Measurements from ENCODE around the gene CCDC34.

Gene CCDC34

GRCh38 chr11:27397624-27398399, 34.8 kb upstream of the CCDC34 start:
- Mint-ChIP-seq H3K36me3 (no peaks in the 10 kb centered on the region), H3K4me3 (no peak overlapping the region), H3K27me3 (no peaks in the 10 kb centered on the region), H3K9me3 (no peaks in the 10 kb centered on the region), H3K4me1 (no peaks in the 10 kb centered on the region), H3K27ac (no peak overlapping the region)

GRCh38 chr11:27396259-27396839, 33.3 kb upstream of the CCDC34 start:
- Mint-ChIP-seq H3K4me3 (no peak overlapping the region), H3K27me3 (no peaks in the 10 kb centered on the region), H3K9me3 (no peaks in the 10 kb centered on the region), H3K27ac (no peak overlapping the region), H3K36me3 (no peaks in the 10 kb centered on the region), H3K4me1 (no peaks in the 10 kb centered on the region)

- no peak overlapping the region for H3K4me3 Mint-ChIP-seq
- H3K4me1 Mint-ChIP-seq = no peaks in the 10 kb centered on the region
- H3K9me3 Mint-ChIP-seq = no peaks in the 10 kb centered on the region
- no peaks in the 10 kb centered on the region for H3K27me3 Mint-ChIP-seq
- H3K27ac Mint-ChIP-seq = no peak overlapping the region
- no peaks in the 10 kb centered on the region for H3K36me3 Mint-ChIP-seq
These were observed 32.7 kb upstream of the CCDC34 start for GRCh38 chr11:27395556-27396258.

GRCh38 chr11:27394781-27395228, 31.8 kb upstream of the CCDC34 start:
- Mint-ChIP-seq H3K4me3 (no peak overlapping the region), H3K4me1 (no peaks in the 10 kb centered on the region), H3K36me3 (no peaks in the 10 kb centered on the region), H3K27me3 (no peaks in the 10 kb centered on the region), H3K27ac (no peak overlapping the region), H3K9me3 (no peaks in the 10 kb centered on the region)

GRCh38 chr11:27392278-27393114, 29.5 kb upstream of the CCDC34 start:
- H3K36me3 Mint-ChIP-seq = no peaks in the 10 kb centered on the region

GRCh38 chr11:27391331-27392015, 28.5 kb upstream of the CCDC34 start:
- no peak overlapping the region for H3K4me3 Mint-ChIP-seq

More at GRCh38 chr11:27392278-27393114, 29.5 kb upstream of the CCDC34 start:
- Mint-ChIP-seq H3K27ac (no peak overlapping the region), H3K4me3 (no peak overlapping the region), H3K9me3 (no peaks in the 10 kb centered on the region), H3K27me3 (no peaks in the 10 kb centered on the region), H3K4me1 (peaks cover 5% of the 10 kb centered on the region)

GRCh38 chr11:27390318-27391295, 27.6 kb upstream of the CCDC34 start:
- H3K36me3 Mint-ChIP-seq = no peaks in the 10 kb centered on the region
- H3K27me3 Mint-ChIP-seq = no peaks in the 10 kb centered on the region
- peaks cover 5% of the 10 kb centered on the region for H3K4me1 Mint-ChIP-seq
- no peaks in the 10 kb centered on the region for H3K9me3 Mint-ChIP-seq
- no peak overlapping the region for H3K27ac Mint-ChIP-seq
- H3K4me3 Mint-ChIP-seq = no peak overlapping the region

More at GRCh38 chr11:27391331-27392015, 28.5 kb upstream of the CCDC34 start:
- peaks cover 5% of the 10 kb centered on the region for H3K4me1 Mint-ChIP-seq
- no peaks in the 10 kb centered on the region for H3K36me3 Mint-ChIP-seq
- H3K9me3 Mint-ChIP-seq = no peaks in the 10 kb centered on the region
- no peak overlapping the region for H3K27ac Mint-ChIP-seq
- no peaks in the 10 kb centered on the region for H3K27me3 Mint-ChIP-seq

- H3K4me3 Mint-ChIP-seq = no peak overlapping the region
- H3K4me1 Mint-ChIP-seq = peaks cover 5% of the 10 kb centered on the region
- H3K9me3 Mint-ChIP-seq = no peaks in the 10 kb centered on the region
- no peak overlapping the region for H3K27ac Mint-ChIP-seq
- H3K36me3 Mint-ChIP-seq = no peaks in the 10 kb centered on the region
- no peaks in the 10 kb centered on the region for H3K27me3 Mint-ChIP-seq
These were observed 25.9 kb upstream of the CCDC34 start for GRCh38 chr11:27388869-27389268.

GRCh38 chr11:27388001-27388400, 25.0 kb upstream of the CCDC34 start:
- H3K27me3 Mint-ChIP-seq = no peaks in the 10 kb centered on the region
- H3K36me3 Mint-ChIP-seq = no peaks in the 10 kb centered on the region
- no peaks in the 10 kb centered on the region for H3K9me3 Mint-ChIP-seq
- peaks cover 5% of the 10 kb centered on the region for H3K4me1 Mint-ChIP-seq
- no peak overlapping the region for H3K4me3 Mint-ChIP-seq
- no peak overlapping the region for H3K27ac Mint-ChIP-seq

- H3K36me3 Mint-ChIP-seq = no peaks in the 10 kb centered on the region
- no peak overlapping the region for H3K27ac Mint-ChIP-seq
- H3K4me3 Mint-ChIP-seq = no peak overlapping the region
- no peaks in the 10 kb centered on the region for H3K27me3 Mint-ChIP-seq
- H3K4me1 Mint-ChIP-seq = peaks cover 5% of the 10 kb centered on the region
- no peaks in the 10 kb centered on the region for H3K9me3 Mint-ChIP-seq
These were observed 24.3 kb upstream of the CCDC34 start for GRCh38 chr11:27387362-27387761.

GRCh38 chr11:27386181-27386845, 23.3 kb upstream of the CCDC34 start:
- Mint-ChIP-seq H3K36me3 (no peaks in the 10 kb centered on the region), H3K27ac (no peak overlapping the region), H3K4me1 (peaks cover 5% of the 10 kb centered on the region), H3K4me3 (no peak overlapping the region), H3K9me3 (no peaks in the 10 kb centered on the region), H3K27me3 (no peaks in the 10 kb centered on the region)

GRCh38 chr11:27385245-27385644, 22.2 kb upstream of the CCDC34 start:
- no peak overlapping the region for H3K4me3 Mint-ChIP-seq
- H3K27ac Mint-ChIP-seq = no peak overlapping the region
- peaks cover 5% of the 10 kb centered on the region for H3K4me1 Mint-ChIP-seq
- H3K36me3 Mint-ChIP-seq = no peaks in the 10 kb centered on the region
- no peaks in the 10 kb centered on the region for H3K9me3 Mint-ChIP-seq
- H3K27me3 Mint-ChIP-seq = no peaks in the 10 kb centered on the region

GRCh38 chr11:27384227-27384626, 21.2 kb upstream of the CCDC34 start:
- H3K36me3 Mint-ChIP-seq = no peaks in the 10 kb centered on the region
- H3K27ac Mint-ChIP-seq = no peak overlapping the region
- peaks cover 4% of the 10 kb centered on the region for H3K4me1 Mint-ChIP-seq
- no peak overlapping the region for H3K4me3 Mint-ChIP-seq
- no peaks in the 10 kb centered on the region for H3K27me3 Mint-ChIP-seq
- H3K9me3 Mint-ChIP-seq = no peaks in the 10 kb centered on the region

GRCh38 chr11:27383645-27384044, 20.6 kb upstream of the CCDC34 start:
- no peaks in the 10 kb centered on the region for H3K9me3 Mint-ChIP-seq
- H3K27ac Mint-ChIP-seq = no peak overlapping the region
- H3K4me3 Mint-ChIP-seq = no peak overlapping the region
- H3K36me3 Mint-ChIP-seq = no peaks in the 10 kb centered on the region
- no peaks in the 10 kb centered on the region for H3K4me1 Mint-ChIP-seq
- H3K27me3 Mint-ChIP-seq = no peaks in the 10 kb centered on the region

Measured in activated naive CD4-positive, alpha-beta T cell treated with anti-CD3 and anti-CD28 coated beads, Interleukin-2, amount 50 U/mL, for 24 hours (primary cell).